ENCODE data around the gene TUT1.
A peak's percentile ranks its signal among the peaks of the same experiment; 100 is the strongest.
"Not testable (repeated sequence)": the region's sequence is repeated elsewhere in the genome, so short reads cannot be mapped to it uniquely, and the experiment has no call there.

Gene TUT1

GRCh38 chr11:62578541-62578940 lies 12.8 kb downstream of the TUT1 start:
- no peak for DNase-seq (ENCODE audit: low read depth)

GRCh38 chr11:62577046-62577714 lies 14.1 kb downstream of the TUT1 start:
- DNase-seq (ENCODE audit: low read depth): no peak

GRCh38 chr11:62575837-62576236 lies 15.5 kb downstream of the TUT1 start:
- DNase-seq (ENCODE audit: low read depth): no peak

GRCh38 chr11:62575156-62575555 lies 16.2 kb downstream of the TUT1 start:
- no peak for DNase-seq (ENCODE audit: low read depth)

GRCh38 chr11:62574363-62575071 lies 16.8 kb downstream of the TUT1 start:
- DNase-seq (ENCODE audit: low read depth): no peak

GRCh38 chr11:62573592-62574362 lies 17.5 kb downstream of the TUT1 start, which contains the start of gene EEF1G:
EEF1G (minus strand) TSS chr11:62573891; CDS start chr11:62573842, 49 bp downstream.
- peak; percentile 98 for DNase-seq (ENCODE audit: low read depth)

GRCh38 chr11:62573006-62573591 lies 18.2 kb downstream of the TUT1 start:
- DNase-seq (ENCODE audit: low read depth): no peak

- no peak for DNase-seq (ENCODE audit: low read depth)
These were observed 18.9 kb downstream of the TUT1 start for GRCh38 chr11:62572431-62572830.

GRCh38 chr11:62571493-62571892 lies 19.8 kb downstream of the TUT1 start:
- DNase-seq (ENCODE audit: low read depth): not testable (repeated sequence)

- not testable (repeated sequence) for DNase-seq (ENCODE audit: low read depth)
These were observed 20.4 kb downstream of the TUT1 start for GRCh38 chr11:62570903-62571302.

GRCh38 chr11:62569611-62570010 lies 21.7 kb downstream of the TUT1 start:
- no peak for DNase-seq (ENCODE audit: low read depth)

- DNase-seq (ENCODE audit: low read depth): no peak
These were observed 24.2 kb downstream of the TUT1 start for GRCh38 chr11:62567018-62567633.

- DNase-seq (ENCODE audit: low read depth): no peak
These were observed 25.1 kb downstream of the TUT1 start for GRCh38 chr11:62566247-62566646.

GRCh38 chr11:62565100-62565802 lies 26.1 kb downstream of the TUT1 start:
- no peak for DNase-seq (ENCODE audit: low read depth)

GRCh38 chr11:62561677-62562230 lies 29.6 kb downstream of the TUT1 start:
- not testable (repeated sequence) for DNase-seq (ENCODE audit: low read depth)

GRCh38 chr11:62560566-62561103 lies 30.7 kb downstream of the TUT1 start:
- DNase-seq (ENCODE audit: low read depth): peak; percentile 80

- DNase-seq (ENCODE audit: low read depth): not testable (repeated sequence)
These were observed 31.7 kb downstream of the TUT1 start for GRCh38 chr11:62559626-62560025.

GRCh38 chr11:62559204-62559603 lies 32.1 kb downstream of the TUT1 start:
- DNase-seq (ENCODE audit: low read depth): no peak

- no peak for DNase-seq (ENCODE audit: low read depth)
These were observed 32.7 kb downstream of the TUT1 start for GRCh38 chr11:62558669-62559068.

GRCh38 chr11:62556875-62557631 lies 34.3 kb downstream of the TUT1 start:
- DNase-seq (ENCODE audit: low read depth): no peak
